Keratinocyte (primary cell): ENCODE measurements around the gene FAM217B. TPM values are rescaled to one million over a fixed set of nuclear protein-coding genes. Genes with fewer than 3 reads are reported as not detected.
A peak's percentile ranks its signal among the peaks of the same experiment; 100 is the strongest.

Source experiments
- DNase-seq: peaks from one replicate; pipeline ENCODE4 v3.0.0-alpha.2; 2011; ENCODE audit warnings: low read depth, missing footprints, low spot score
- FAIRE-seq: peaks from 2 replicates; lab custom pipeline; 2011; peaks lifted over from hg19 to GRCh38; lab: Jason Lieb, UNC
- H2AFZ ChIP-seq: 2 replicates; pipeline ENCODE4 v1.6.0; 2012; ENCODE audit warnings: low read length, control low read depth, inconsistent platforms; ENCODE audit not compliant: control insufficient read depth
- H3K27ac ChIP-seq: 2 replicates; pipeline ENCODE4 v1.5.1; 2011; ENCODE audit warnings: low read length; ENCODE audit not compliant: control insufficient read depth, insufficient read depth
- H3K27me3 ChIP-seq: 3 replicates; pipeline ENCODE4 v1.6.0; 2011; ENCODE audit warnings: low read length; ENCODE audit not compliant: control insufficient read depth, insufficient read depth; ENCODE audit errors: extremely low read depth
- H3K36me3 ChIP-seq, 2 experiments: 2 replicates in 1 of 2; 3 replicates in 1 of 2; pipeline ENCODE4 v1.5.1; 2011; ENCODE audit warnings: low read length in 2 of 2, mild to moderate bottlenecking in 1 of 2; ENCODE audit not compliant: control insufficient read depth in 2 of 2, insufficient read depth in 2 of 2; ENCODE audit errors: extremely low read depth in 1 of 2
- H3K4me1 ChIP-seq: 3 replicates; pipeline ENCODE4 v1.5.1; 2011; ENCODE audit warnings: low read length; ENCODE audit not compliant: control insufficient read depth, insufficient read depth; ENCODE audit errors: extremely low read depth
- H3K4me2 ChIP-seq: 3 replicates; pipeline ENCODE4 v1.6.0; 2011; ENCODE audit warnings: low read depth, low read length; ENCODE audit not compliant: control insufficient read depth, insufficient read depth; ENCODE audit errors: extremely low read depth
- H3K4me3 ChIP-seq, 3 experiments: fragments of 200-600 bp in 1 of 3; sonication (generic) in 1 of 3; 2 replicates in 2 of 3; 3 replicates in 1 of 3; pipeline ENCODE4 v1.5.1; 2011 to 2016; ENCODE audit warnings: low read length in 3 of 3, mild to moderate bottlenecking in 3 of 3, control low read depth in 2 of 3, inconsistent platforms in 1 of 3, low read depth in 1 of 3, mixed read lengths in 1 of 3, mixed run types in 1 of 3, moderate library complexity in 1 of 3; ENCODE audit not compliant: control insufficient read depth in 2 of 3, insufficient read depth in 2 of 3; ENCODE audit errors: extremely low read depth in 1 of 3
- H3K79me2 ChIP-seq: 2 replicates; pipeline ENCODE4 v1.6.0; 2012; ENCODE audit warnings: low read length; ENCODE audit not compliant: control insufficient read depth, insufficient read depth
- H3K9ac ChIP-seq: 3 replicates; pipeline ENCODE4 v1.6.0; 2011; ENCODE audit warnings: low read length; ENCODE audit not compliant: control insufficient read depth, insufficient read depth; ENCODE audit errors: extremely low read depth
- H3K9me1 ChIP-seq: 3 replicates; pipeline ENCODE4 v1.6.0; 2011; ENCODE audit warnings: low read length; ENCODE audit not compliant: control insufficient read depth, insufficient read depth; ENCODE audit errors: extremely low read depth
- H3K9me3 ChIP-seq: 2 replicates; pipeline ENCODE4 v1.5.1; 2012; ENCODE audit warnings: low read depth, low read length; ENCODE audit not compliant: control insufficient read depth
- H4K20me1 ChIP-seq: 3 replicates; pipeline ENCODE4 v1.6.0; 2011; ENCODE audit warnings: low read length; ENCODE audit not compliant: control insufficient read depth, insufficient read depth; ENCODE audit errors: extremely low read depth
- CTCF ChIP-seq, 3 experiments: IDR thresholded peaks in 1 of 3; conservative IDR thresholded peaks in 1 of 3; optimal IDR thresholded peaks in 1 of 3; 2 replicates in 2 of 3; 3 replicates in 1 of 3; pipeline versions ENCODE3 to v1.5.1; 2011; ENCODE audit warnings: low read length in 3 of 3, mild to moderate bottlenecking in 3 of 3, moderate library complexity in 2 of 3, control low read depth in 1 of 3, inconsistent platforms in 1 of 3; ENCODE audit not compliant: insufficient read depth in 2 of 3; ENCODE audit errors: extremely low read depth in 1 of 3
- EZH2 ChIP-seq: IDR thresholded peaks from one replicate; pipeline ENCODE4 v1.6.1; 2012; ENCODE audit warnings: inconsistent platforms, mild to moderate bottlenecking, low read length, moderate library complexity
- dilution Hi-C: fragments of 300-500 bp; cut with MboI; formaldehyde crosslinking; loops from one replicate; pipeline ENCODE4 v1.7.0; 2020; ENCODE audit warnings: low sequenced_read_pairs; ENCODE audit not compliant: extremely low pct_ligation_motif_present
- polyA plus RNA-seq, 5 experiments: library from polyadenylated mRNA; depleted of rRNA in 3 of 5; stranded (reverse) in 3 of 5; stranded (forward) in 1 of 5; unstranded in 1 of 5; fragments of >200 nt; gene quantifications; 1 replicate in 1 of 5; 2 replicates in 3 of 5; 3 replicates in 1 of 5; pipeline versions ENCODE4 v1.2.1 to v1.2.3, GENCODE V29; 2011 to 2012; ENCODE audit warnings: missing spikeins in 2 of 5, low read depth in 1 of 5, low replicate concordance in 1 of 5

FAM217B gene
- polyA plus RNA-seq, 1 donor (not counting 4 experiments of a cell fraction or from before 2014, with no cell fraction given), result 10.1 TPM

DNA sequence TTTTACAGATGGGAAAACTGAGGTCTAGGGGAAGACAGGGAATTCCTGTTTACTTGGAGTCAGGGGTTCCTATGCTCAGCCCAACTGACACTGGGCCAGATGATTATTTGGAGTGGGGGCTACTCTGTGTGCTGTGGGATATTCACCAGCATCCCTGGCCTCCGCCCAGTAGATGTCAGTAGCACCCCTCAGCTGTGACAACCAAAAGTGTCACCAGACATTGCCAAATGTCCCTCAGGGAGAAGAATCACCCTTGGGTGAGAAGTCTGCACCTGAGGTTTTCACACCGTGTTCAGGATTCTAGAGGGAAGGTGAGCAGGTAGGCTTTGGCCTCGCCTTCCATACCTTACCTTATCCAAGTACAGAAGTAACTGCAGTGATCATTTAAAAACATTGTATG, 45.7 kb downstream of the FAM217B start:
- H3K9ac ChIP-seq, result no peak overlapping the region
- H3K4me2 ChIP-seq, result no peak overlapping the region
- FAIRE-seq (peak; percentile 61), DNase-seq (no peak)
- TF ChIP-seq EZH2 (no peak), CTCF (optimal IDR thresholded peaks at IDR 0.05 in 1 of 3, IDR thresholded peaks at IDR 0.05 in 1 of 3, conservative IDR thresholded peaks at IDR 0.05 in 1 of 3; ENCODE audit: extremely low read depth in 1 of 3, insufficient read depth in 2 of 3, low read length in 3 of 3) (peak in 1 of 3 experiments; percentile 52)
- H3K36me3 ChIP-seq, result no peaks in the 10 kb centered on the region
- no peak overlapping the region for H3K27ac ChIP-seq
- no peaks in the 10 kb centered on the region for H3K27me3 ChIP-seq
- peaks cover 21% of the 10 kb centered on the region for H3K4me1 ChIP-seq
- no peaks in the 10 kb centered on the region for H3K9me3 ChIP-seq
- no peaks in the 10 kb centered on the region for H3K9me1 ChIP-seq
- H4K20me1 ChIP-seq, result no peaks in the 10 kb centered on the region
- H2AFZ ChIP-seq, result no peak overlapping the region
- no peaks in the 10 kb centered on the region for H3K79me2 ChIP-seq
- no peak overlapping the region for H3K4me3 ChIP-seq
- dilution Hi-C loops, result no loop called here

GRCh38 chr20:59987135-59987534, 46.9 kb downstream of the FAM217B start:
- no peaks in the 10 kb centered on the region for H4K20me1 ChIP-seq
- no peaks in the 10 kb centered on the region for H3K36me3 ChIP-seq
- peak overlapping the region; percentile 53 for H3K4me2 ChIP-seq
- peaks cover 26% of the 10 kb centered on the region for H3K4me1 ChIP-seq
- TF ChIP-seq CTCF (optimal IDR thresholded peaks at IDR 0.05 in 1 of 3, IDR thresholded peaks at IDR 0.05 in 1 of 3, conservative IDR thresholded peaks at IDR 0.05 in 1 of 3; ENCODE audit: extremely low read depth in 1 of 3, insufficient read depth in 2 of 3, low read length in 3 of 3), result no peak
- no peak for TF ChIP-seq EZH2
- FAIRE-seq, result peak; percentile 85
- H3K9ac ChIP-seq, result no peak overlapping the region
- no peaks in the 10 kb centered on the region for H3K9me3 ChIP-seq
- no peaks in the 10 kb centered on the region for H3K79me2 ChIP-seq
- no peak for DNase-seq
- H3K4me3 ChIP-seq, result no peak overlapping the region
- dilution Hi-C loops, result no loop called here
- H2AFZ ChIP-seq, result peak overlapping the region; percentile 72
- no peaks in the 10 kb centered on the region for H3K9me1 ChIP-seq
- H3K27me3 ChIP-seq, result no peaks in the 10 kb centered on the region
- H3K27ac ChIP-seq, result peak overlapping the region; percentile 25
